ENCODE results near the gene ZNF687.

The ZNF687 gene, protein sequence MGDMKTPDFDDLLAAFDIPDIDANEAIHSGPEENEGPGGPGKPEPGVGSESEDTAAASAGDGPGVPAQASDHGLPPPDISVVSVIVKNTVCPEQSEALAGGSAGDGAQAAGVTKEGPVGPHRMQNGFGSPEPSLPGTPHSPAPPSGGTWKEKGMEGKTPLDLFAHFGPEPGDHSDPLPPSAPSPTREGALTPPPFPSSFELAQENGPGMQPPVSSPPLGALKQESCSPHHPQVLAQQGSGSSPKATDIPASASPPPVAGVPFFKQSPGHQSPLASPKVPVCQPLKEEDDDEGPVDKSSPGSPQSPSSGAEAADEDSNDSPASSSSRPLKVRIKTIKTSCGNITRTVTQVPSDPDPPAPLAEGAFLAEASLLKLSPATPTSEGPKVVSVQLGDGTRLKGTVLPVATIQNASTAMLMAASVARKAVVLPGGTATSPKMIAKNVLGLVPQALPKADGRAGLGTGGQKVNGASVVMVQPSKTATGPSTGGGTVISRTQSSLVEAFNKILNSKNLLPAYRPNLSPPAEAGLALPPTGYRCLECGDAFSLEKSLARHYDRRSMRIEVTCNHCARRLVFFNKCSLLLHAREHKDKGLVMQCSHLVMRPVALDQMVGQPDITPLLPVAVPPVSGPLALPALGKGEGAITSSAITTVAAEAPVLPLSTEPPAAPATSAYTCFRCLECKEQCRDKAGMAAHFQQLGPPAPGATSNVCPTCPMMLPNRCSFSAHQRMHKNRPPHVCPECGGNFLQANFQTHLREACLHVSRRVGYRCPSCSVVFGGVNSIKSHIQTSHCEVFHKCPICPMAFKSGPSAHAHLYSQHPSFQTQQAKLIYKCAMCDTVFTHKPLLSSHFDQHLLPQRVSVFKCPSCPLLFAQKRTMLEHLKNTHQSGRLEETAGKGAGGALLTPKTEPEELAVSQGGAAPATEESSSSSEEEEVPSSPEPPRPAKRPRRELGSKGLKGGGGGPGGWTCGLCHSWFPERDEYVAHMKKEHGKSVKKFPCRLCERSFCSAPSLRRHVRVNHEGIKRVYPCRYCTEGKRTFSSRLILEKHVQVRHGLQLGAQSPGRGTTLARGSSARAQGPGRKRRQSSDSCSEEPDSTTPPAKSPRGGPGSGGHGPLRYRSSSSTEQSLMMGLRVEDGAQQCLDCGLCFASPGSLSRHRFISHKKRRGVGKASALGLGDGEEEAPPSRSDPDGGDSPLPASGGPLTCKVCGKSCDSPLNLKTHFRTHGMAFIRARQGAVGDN

DNA sequence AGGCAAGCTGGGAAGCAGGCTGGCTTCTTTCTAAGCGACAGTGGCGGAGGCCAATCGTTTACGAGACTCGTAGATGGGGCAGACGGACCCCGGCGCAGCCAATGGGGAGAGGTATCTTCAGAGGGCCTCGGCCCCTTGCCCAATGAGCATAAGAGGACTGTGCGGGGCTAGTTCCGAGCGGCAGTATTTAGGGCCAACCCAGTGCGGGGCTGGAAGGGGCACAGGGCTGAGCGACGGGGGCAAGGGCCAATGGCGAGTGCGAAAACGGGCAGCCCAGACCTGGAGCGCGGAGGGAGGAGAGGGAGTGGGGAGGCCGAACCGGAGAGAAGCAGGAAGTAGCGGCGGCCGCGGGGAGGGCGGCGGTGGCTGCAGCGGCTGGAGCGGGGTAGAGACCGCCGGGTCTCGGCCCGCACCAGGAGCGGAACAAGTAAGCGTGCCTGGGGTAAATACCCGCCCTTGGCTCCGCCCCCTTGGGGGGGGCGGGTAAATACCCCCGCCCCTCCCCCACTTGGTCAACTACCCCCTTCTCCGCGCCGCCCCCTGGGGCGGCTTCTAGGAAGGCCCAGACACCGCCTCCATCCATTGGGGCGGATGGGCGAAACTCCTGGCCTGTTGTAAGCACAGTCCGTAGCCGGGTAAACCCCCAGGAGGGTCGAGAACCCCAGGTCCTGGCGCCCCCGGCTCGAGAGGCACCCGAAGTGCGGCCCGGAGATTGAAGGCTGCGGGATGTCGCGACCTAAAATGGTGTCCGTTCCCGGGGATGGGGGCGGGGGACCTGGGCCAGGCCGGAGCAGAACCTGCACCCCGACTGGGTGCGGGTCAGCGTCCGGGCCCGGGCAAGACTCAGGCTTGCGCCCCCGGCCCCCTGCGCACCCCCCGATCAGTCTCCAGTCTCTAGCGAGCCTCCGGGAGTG lies at the start of gene ZNF687:
Gene ZNF687 (plus strand): TSS at position 331 of the 914 bp plus-strand sequence. CDS start 3,993 bp downstream, outside the sequence.
- H3K27ac Mint-ChIP-seq = peak within 1 kb of the TSS; percentile 99
- DNase-seq (ENCODE audit: low spot score in 2 of 2) (peak; percentile 94 to 99), ATAC-seq (peak; percentile 94)
- H3K36me3 Mint-ChIP-seq = peaks cover 59% of the 10 kb centered on the region
- no peaks in the 10 kb centered on the region for H3K9me3 Mint-ChIP-seq
- peaks cover 40% of the 10 kb centered on the region for H3K4me1 Mint-ChIP-seq
- peak within 1 kb of the TSS; percentile 95 for H3K4me3 Mint-ChIP-seq

DNA sequence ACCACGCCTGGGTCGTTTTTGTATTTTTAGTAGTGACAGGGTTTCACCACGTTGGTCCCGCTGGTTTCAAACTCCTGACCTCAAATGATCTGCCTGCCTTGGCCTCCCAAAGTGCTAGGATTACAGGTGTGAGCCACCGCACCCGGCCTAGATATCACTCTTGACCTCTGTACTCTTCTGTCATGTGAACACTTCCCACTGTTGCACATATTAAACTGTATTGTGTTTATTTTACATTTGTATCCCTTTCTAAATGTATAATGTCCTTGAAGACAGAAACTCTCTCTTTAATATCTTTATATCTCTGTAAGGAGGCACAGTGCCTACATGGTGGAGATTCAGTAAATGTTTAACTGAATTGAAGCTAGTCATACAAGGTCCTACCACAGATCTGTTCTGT lies 46.9 kb upstream of the ZNF687 start:
- DNase-seq (ENCODE audit: low spot score in 2 of 2) (no peak), ATAC-seq (no peak)
- Mint-ChIP-seq H3K27ac (peak overlapping the region; percentile 39), H3K9me3 (no peaks in the 10 kb centered on the region), H3K4me1 (no peaks in the 10 kb centered on the region), H3K4me3 (no peak overlapping the region), H3K36me3 (peaks cover 100% of the 10 kb centered on the region)

DNA sequence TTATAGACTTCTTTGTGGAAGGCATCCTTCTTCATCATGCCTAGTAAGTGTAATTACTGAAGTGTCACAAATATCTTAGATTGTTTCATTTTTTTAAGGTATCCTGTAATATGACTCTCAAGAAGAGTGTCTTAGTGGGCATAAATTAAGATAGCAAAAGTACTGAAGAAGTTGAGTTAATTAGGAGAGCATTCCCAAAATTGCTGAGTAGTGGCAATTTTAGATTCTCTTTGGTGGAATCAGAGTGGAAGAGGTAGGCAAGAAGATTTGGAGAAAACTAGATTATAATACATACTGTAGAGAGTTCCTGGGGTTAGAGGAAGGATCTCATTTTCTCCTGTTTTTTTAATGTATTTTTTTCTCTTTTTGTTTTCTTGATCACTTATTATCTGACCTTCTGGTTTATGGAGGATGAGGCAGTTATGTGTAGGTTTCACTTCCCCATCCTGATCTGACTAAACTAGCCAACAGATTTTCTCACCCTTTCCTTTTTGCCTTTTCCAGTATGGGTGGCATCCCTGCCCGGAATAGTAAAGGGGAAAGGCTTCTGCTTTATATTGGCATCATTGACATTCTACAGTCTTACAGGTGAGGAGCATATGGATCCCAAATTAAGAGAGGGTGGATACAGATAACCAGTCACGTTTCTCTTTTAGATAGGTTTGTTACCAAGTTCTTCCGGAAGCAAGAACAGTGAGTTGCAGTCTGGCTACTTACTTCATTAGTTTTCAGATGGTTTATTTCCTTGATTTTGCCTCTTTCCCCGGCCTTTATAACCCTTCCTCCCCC lies 44.2 kb upstream of the ZNF687 start:
- Mint-ChIP-seq H3K9me3 (no peaks in the 10 kb centered on the region), H3K4me3 (no peak overlapping the region), H3K27ac (peak overlapping the region; percentile 69), H3K4me1 (no peaks in the 10 kb centered on the region), H3K36me3 (peaks cover 100% of the 10 kb centered on the region)
- ATAC-seq (no peak), DNase-seq (ENCODE audit: low spot score in 2 of 2) (no peak)

DNA sequence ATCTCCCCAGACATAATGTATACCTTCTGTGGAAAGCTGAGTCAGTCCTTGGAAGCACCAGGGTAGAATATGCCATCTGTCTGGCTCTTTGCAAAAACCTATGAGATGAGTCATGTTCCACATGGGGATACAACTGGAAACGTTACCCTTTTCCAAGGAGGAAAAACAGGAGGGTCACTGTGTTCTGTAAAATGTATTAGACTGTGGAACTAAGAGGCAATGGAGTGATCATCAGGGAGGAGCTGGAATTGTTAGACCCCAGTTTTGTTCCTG lies 43.7 kb upstream of the ZNF687 start:
- H3K9me3 Mint-ChIP-seq = no peaks in the 10 kb centered on the region
- H3K27ac Mint-ChIP-seq = no peak overlapping the region

DNA sequence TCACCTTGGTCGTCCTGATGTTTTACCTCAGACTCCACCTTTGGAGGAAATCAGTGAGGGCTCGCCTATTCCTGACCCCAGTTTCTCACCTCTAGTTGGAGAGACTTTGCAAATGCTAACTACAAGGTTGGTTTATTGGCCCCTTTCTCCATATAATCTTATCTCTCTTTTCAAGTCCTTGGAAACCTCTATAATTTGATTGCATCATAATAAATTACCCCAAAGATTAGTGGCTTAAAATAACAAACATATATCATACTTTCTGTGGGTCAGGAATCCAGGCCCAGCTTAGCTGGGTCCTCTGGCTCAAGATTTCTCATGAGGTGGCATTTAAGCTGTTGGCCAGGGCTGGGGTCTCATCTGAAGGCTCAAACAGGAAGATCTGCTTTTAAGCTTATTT lies 39.7 kb upstream of the ZNF687 start:
- Mint-ChIP-seq H3K9me3 (no peaks in the 10 kb centered on the region), H3K27ac (peak overlapping the region; percentile 60)
- ATAC-seq = no peak

More for the DNA sequence above, 43.7 kb upstream of the ZNF687 start:
- ATAC-seq (no peak), DNase-seq (ENCODE audit: low spot score in 2 of 2) (no peak)
- Mint-ChIP-seq H3K4me3 (no peak overlapping the region), H3K4me1 (no peaks in the 10 kb centered on the region), H3K36me3 (peaks cover 100% of the 10 kb centered on the region)

DNA sequence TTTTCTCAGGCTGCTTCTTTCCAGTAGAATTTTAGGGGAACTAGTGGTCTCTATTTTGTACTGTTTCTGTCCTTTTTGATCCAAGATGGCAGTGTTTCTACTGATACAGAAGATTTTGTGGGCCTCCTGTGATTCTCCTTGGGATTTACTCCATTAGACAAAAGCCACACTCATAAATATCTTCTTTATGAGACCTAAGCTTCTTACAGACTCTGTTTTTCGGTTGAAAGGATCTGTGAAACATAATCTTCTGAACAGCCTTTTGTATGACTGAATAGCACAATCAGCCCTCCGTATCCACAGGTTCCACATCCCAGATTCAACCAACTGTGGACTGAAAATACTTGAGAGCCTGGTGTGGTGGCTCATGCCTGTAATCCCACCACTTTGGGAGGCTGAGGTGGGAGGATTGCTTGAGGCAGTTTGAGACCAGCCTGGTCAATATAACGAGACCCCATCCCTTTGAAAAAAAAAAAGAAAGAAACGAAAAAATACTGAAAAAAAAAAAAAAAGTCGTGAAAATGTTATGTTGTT lies 38.3 kb upstream of the ZNF687 start:
- ATAC-seq (no peak), DNase-seq (ENCODE audit: low spot score in 2 of 2) (no peak)
- Mint-ChIP-seq H3K36me3 (peaks cover 100% of the 10 kb centered on the region), H3K4me1 (no peaks in the 10 kb centered on the region), H3K9me3 (no peaks in the 10 kb centered on the region), H3K4me3 (no peak overlapping the region), H3K27ac (peak overlapping the region; percentile 84)

More for the DNA sequence above, 39.7 kb upstream of the ZNF687 start:
- Mint-ChIP-seq H3K36me3 (peaks cover 100% of the 10 kb centered on the region), H3K4me1 (no peaks in the 10 kb centered on the region), H3K4me3 (no peak overlapping the region)
- DNase-seq (ENCODE audit: low spot score in 2 of 2) = no peak

DNA sequence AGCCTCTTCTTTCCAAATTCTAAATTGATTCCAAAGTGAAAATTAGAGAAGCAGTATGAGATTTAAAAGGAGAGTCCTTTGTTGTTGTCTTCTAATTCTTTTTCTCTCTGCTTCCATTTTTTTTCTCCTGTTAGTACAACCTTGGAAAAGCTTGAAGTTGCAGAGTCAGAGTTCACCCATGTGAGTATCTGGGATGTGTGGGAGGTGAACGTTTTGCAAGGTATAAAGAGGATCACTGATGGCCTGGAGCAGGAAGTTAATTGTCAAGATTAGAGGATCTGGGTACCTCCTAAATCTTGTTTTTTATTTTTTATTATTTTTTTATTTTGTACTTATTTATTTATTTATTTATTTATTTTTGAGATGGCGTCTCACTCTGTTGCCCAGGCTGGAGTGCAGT lies 35.3 kb upstream of the ZNF687 start:
- Mint-ChIP-seq H3K9me3 (no peaks in the 10 kb centered on the region), H3K4me3 (no peak overlapping the region), H3K27ac (peak overlapping the region; percentile 48), H3K4me1 (no peaks in the 10 kb centered on the region), H3K36me3 (peaks cover 88% of the 10 kb centered on the region)
- no peak for DNase-seq (ENCODE audit: low spot score in 2 of 2)
- ATAC-seq = no peak

DNA sequence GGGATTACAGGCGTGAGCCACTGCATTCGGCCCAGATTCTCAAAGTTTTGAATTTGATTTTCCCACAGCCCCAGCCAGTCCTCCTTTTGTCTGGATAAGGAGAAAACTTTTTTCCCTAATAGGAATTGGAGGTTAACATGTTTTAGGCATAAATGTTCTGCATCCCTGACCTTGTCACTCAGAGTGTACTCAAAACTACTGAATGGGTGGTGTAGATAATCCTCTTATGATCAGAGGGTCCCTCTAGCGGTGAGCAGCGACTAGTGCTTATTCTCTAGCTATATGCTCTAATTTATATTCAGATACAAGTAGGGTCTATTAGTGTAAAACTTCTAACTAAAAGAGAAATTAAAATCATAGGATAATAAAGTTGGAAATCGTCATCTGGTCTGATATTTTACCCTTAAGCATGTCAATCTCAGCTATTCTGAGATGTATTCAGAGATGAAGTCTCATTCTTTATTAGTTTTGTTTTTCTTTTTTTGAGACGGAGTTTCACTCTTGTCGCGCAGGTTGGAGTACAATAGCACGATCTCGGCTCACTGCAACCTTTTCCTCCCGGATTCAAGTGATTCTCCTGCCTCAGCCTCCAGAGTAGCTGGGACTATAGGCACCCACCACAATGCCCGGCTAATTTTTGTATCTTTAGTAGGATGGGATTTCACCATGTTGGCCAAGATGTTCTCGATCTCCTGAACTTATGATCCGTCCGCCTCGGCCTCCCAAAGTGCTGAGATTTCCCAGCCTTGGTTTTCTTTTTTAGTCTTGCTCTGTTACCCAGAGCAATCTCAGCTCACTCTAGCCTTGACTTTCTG lies 30.2 kb upstream of the ZNF687 start:
- no peaks in the 10 kb centered on the region for H3K9me3 Mint-ChIP-seq
- DNase-seq (ENCODE audit: low spot score in 2 of 2) (peak in 1 of 2 donors; percentile 62), ATAC-seq (peak; percentile 56)
- no peak overlapping the region for H3K27ac Mint-ChIP-seq
- H3K36me3 Mint-ChIP-seq = peaks cover 61% of the 10 kb centered on the region
- peaks cover 14% of the 10 kb centered on the region for H3K4me1 Mint-ChIP-seq
- H3K4me3 Mint-ChIP-seq = no peak overlapping the region

DNA sequence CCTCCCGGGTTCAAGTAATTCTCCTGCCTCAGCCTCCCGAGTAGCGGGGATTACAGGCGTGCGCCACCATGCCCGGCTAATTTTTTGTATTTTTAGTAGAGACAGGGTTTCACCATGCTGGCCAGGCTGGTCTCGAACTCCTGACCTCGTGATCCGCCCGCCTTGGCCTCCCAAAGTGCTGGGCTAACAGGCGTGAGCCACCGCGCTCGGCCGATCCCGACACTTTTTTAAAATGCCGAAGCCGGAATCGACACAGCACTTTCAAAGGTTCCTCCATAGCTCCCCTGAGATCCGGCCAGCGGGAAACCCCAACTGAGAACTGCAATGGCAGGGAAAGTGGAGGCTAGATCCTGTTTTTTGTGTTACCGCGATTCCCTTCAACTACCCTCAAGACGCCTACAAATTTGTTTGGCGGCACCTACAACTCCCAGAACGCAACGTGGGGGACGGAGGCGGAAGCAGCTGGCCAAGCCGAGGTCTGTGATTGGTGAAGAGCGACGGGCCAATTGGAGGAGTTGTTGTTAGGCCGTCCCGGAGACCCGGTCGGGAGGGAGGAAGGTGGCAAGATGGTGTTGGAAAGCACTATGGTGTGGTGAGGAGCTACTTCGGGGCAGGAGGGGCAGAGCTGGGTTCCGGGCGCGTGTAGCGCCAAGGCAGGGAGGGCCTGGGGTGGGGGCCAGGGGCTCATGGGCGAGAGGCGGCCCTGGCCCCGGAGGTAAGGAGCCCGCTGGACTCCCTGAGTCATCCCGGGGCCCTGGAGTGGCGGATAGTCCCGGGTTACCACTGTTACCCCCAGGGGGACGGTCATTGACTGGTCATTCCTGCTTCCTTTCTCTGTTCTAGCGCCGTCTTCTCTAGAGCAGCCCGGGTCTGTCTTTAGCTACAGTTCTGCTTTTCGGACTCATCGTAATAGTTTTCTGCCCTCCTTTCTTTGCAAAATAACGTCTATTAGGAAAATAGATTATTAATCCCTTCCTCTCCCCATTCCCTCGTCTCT lies 27.6 kb upstream of the ZNF687 start, which contains the start of gene PSMD4:
Gene PSMD4 (plus strand): TSS at position 518 of the 997 bp plus-strand sequence. CDS start 49 bp downstream, at position 567.
- no peaks in the 10 kb centered on the region for H3K9me3 Mint-ChIP-seq
- DNase-seq (ENCODE audit: low spot score in 2 of 2) (peak; percentile 72 to 91), ATAC-seq (peak; percentile 99)
- peaks cover 25% of the 10 kb centered on the region for H3K4me1 Mint-ChIP-seq
- H3K27ac Mint-ChIP-seq = peak within 1 kb of the TSS; percentile 94
- H3K4me3 Mint-ChIP-seq = peak within 1 kb of the TSS; percentile 82
- H3K36me3 Mint-ChIP-seq = peaks cover 52% of the 10 kb centered on the region

DNA sequence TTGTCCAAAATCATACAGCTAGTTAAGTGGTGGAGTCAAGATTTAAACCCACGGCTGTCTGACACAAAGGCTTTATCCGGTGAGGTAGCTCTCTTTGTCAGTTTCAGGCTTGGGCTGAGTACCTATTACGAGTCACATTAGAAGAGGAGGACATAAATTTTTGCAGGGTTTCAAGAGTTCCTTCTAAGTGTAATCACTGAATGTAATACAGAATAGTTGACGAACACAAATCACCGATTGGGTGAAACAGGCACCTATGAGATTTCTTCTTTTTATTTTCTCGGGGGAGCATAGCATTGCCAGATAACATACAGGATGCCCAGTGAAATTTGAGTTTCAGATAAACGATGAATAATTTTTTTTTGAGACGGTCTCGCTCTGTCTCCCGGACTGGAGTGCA lies 26.7 kb upstream of the ZNF687 start:
- ATAC-seq (no peak), DNase-seq (ENCODE audit: low spot score in 2 of 2) (no peak)
- peak overlapping the region; percentile 94 for H3K27ac Mint-ChIP-seq
- H3K36me3 Mint-ChIP-seq = peaks cover 48% of the 10 kb centered on the region
- no peaks in the 10 kb centered on the region for H3K9me3 Mint-ChIP-seq
- H3K4me3 Mint-ChIP-seq = peak overlapping the region; percentile 82
- H3K4me1 Mint-ChIP-seq = peaks cover 25% of the 10 kb centered on the region

DNA sequence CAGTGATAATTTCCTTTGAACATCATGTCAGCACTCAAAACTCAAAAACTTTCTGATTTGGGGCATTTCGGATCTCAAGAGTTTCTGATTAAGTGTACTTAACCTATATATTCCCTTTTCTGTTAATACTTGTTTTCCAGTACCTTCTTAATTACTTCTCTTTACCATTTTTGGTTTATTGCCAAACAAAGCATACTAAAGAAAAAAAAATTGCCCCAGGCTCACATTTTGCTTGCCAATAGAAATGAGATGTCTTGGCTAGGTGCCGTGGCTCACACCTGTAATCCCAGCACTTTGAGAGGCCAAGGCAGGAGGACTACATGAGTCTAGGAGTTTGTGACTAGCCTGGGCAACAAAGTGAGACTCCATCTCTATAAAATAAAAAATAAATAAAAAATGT lies 22.7 kb upstream of the ZNF687 start:
- Mint-ChIP-seq H3K4me3 (no peak overlapping the region), H3K4me1 (peaks cover 25% of the 10 kb centered on the region), H3K27ac (peak overlapping the region; percentile 34)

More for the DNA sequence above, 22.7 kb upstream of the ZNF687 start:
- DNase-seq (ENCODE audit: low spot score in 2 of 2) = no peak
- no peak for ATAC-seq
- Mint-ChIP-seq H3K36me3 (peaks cover 73% of the 10 kb centered on the region), H3K9me3 (no peaks in the 10 kb centered on the region)
